NCI-H2196 (cell line): Measurements from ENCODE around the gene ZMYND15.

ENCODE experiments used
- DNase-seq: peaks from one replicate; lab custom pipeline; 2025; ENCODE audit not compliant: unreplicated experiment; lab: John Stamatoyannopoulos, UW

ZMYND15 gene

DNA sequence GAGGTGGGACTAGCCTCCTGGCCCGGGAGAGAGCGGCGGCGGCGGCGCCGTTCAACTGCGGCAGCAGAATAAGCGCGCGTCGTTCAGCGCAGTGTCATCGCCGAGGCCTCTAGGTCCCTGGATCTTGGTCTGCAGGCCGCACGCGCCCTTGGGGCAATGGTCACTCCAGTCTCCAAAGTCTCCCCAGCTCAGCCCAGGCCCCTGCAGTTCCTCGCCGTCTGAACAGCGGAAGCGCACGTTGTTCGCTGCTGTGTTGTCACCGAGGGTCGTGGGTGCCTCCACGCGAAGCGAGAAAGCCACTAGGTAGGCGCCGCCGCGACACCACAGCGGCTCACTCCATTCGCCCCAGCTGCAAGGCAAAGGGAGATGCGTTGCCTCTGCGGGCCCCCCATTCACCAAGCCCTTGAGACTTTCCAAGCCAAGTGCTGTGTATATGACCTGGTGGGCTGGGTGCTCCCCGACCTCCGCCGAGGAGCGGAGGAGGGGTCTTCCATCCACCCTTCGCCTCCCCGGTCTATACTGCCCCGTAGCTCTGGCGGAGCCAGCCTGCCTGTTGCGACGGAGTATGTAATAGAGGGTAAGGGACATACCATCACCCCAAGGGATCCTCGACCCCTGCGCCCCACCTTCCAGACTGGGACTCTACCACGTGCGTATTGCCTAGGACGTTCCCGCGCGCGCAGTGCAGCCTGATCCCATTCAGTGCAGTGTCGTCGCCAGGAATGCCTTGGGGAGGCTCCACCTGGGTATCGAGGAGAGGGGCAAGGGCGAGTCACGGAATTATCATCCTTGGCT, 45.9 kb downstream of the ZMYND15 start:
- peak; percentile 0 for DNase-seq

DNA sequence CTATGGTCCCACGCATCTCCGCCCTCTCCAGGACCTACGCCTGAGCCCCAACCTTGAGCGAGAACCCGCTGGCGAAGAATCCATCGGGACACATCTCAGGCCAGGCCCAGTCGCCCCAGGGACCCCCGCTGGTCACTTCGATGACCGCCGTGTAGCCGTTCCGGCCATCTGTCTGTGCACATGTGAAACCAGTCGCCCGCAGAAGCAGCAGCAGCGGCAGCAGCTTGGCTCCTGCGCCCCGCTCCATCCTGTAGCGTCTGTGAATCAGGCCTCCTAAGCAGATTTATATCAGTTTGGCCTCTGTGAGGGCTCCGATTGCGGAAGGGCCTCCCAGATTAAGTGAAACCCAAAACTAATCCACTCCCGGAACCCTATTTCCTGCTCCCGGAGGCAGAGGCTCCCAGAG, 46.5 kb downstream of the ZMYND15 start, which contains the start of gene VMO1:
Gene VMO1, minus strand, starts transcription at position 259 of the 406 bp plus-strand sequence. Its CDS starts 12 bp downstream, at position 247.
- DNase-seq: no peak

DNA sequence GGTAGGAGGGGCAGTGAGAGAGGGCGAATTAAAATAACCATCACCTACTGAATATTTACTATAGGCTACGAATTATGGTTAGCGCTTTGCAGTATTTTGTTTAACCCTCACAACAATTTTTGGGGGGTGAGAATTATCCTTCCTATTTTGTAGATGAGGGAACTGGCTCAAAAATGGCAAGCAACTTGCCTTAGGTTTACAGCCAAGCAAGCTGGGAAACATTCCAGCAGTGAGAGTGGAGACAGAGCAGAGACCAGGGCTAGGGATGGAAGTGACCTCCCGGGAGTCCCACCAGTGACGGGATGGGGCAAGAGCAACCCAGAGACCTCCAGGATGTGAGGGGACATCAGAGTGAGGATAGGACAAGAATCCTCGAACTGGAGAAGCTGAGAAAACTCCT, 46.9 kb downstream of the ZMYND15 start:
- DNase-seq: no peak

DNA sequence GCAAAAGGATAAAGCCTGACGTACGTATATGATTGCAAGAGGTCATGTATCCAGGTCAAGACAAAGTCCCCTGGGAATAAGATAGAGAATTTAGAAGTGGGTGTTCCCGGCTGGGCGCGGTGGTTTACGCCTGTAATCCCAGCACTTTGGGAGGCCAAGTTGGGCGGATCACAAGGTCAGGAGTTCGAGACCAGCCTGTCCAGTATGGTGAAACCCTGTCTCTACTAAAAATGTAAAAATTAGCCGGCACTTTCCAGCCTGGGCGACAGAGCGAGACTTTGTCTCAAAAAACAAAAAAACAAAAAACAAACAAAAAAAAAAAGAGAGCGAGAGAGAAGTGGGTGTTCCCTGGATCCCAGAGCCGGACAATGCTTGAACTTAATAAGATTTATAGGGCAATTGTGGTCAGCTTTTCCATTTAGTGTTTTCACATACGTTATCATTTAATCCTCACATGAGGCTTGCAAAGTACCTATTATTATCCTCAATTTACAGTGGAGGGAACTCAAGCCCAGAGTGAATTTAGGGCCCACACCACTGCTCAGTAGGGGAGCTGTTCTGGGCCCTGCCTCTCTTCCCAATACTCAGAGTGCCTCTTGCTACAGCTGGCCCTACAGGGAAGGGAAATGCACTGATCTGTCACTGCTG, 48.6 kb downstream of the ZMYND15 start:
- no peak for DNase-seq

DNA sequence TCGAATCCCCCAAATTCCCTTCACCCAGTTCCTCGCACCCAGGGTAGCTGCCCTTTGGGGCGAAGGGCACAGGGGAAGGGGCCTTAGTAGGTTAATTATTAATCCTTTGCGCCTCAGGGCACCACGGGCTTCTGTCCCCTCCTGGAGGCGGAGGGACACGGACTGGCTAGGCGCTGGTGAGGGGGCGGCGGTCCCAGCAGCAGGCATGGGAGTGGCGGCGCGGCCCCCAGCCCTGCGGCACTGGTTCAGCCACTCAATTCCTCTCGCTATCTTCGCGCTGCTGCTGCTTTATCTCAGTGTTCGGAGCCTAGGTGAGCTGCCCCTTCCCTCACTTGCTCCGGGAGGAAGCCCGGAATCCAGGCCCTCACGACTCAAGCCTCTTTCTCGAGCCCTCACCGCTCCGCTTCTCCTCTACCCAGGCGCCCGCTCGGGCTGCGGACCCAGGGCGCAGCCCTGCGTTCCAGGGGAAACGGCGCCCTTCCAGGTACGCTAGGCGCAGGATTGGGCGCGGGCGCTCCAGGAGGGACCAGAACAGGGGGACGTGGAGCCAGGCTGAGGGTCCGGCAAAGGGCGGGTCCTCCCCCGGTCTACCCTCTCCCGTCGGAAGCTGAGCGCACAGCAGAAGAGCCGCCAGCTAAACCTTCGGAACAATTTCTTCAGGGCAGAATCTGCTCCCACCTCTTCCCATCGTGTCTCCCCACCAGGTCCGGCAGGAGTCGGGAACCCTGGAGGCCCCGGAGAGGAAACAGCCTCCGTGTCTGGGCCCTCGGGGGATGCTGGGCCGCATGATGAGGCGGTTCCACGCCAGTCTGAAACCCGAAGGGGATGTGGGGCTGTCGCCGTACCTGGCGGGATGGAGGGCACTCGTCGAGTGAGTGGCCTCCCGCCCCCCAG, 49.4 kb downstream of the ZMYND15 start, which contains the start of gene GLTPD2:
Gene GLTPD2, plus strand, starts transcription at position 158 of the 894 bp plus-strand sequence. Its CDS starts 48 bp downstream, at position 206.
- no peak for DNase-seq

DNA sequence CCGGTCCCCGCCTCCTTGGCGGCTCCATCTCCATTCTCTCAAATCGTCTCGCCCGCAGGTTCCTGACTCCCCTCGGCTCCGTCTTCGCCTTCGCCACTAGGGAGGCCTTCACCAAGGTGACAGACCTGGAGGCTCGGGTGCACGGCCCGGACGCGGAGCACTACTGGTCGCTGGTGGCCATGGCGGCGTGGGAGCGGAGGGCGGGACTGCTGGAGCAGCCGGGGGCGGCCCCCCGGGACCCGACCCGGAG, 50.0 kb downstream of the ZMYND15 start:
- no peak for DNase-seq

DNA sequence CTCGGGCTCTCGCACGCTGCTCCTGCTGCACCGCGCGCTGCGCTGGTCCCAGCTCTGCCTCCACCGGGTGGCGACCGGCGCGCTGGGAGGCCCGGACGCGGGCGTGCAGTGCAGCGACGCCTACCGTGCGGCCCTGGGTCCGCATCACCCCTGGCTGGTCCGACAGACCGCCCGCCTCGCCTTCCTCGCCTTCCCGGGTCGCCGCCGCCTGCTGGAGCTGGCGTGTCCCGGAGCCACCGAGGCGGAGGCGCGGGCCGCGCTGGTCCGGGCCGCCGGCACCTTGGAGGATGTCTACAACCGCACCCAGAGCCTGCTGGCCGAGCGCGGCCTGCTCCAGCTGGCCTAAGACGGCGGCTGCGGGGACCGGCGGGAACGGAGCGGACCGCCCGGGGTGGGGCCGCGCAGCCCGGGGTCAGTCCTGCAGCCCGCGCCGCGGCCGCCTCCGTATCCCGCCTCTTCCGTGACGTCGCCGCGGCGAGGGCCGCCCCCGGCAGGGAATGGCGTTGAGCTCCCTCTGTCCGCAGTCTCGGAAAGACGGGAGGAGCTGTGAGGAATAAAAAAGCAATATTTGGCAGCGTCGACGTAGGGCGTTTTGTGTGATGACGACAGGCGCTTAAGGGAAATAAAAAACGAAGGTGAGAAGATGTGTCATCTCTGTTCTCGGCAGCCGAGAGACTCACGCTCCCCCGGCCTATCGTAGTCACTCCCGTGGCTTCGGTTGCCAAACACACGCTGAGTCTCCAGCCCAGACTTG, 50.5 kb downstream of the ZMYND15 start:
- DNase-seq: peak; percentile 73

DNA sequence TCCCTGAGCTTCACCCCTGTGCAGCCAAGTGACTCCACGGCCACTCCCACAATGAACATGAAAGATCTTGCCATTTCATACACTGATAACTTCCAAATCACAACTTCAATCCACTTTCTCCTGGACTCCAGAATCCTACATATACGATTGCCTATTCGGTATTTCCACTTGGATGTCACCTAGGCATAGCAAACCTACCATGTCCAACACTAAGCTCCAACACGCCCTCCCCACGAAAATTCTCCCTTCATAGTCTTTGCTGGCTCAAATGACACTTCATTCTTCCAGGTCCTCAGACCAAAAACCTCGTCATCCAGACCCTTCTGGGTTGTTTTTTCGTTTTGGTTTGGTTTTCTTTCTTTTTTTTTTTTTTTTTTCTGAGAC, 51.1 kb downstream of the ZMYND15 start:
- no peak for DNase-seq

DNA sequence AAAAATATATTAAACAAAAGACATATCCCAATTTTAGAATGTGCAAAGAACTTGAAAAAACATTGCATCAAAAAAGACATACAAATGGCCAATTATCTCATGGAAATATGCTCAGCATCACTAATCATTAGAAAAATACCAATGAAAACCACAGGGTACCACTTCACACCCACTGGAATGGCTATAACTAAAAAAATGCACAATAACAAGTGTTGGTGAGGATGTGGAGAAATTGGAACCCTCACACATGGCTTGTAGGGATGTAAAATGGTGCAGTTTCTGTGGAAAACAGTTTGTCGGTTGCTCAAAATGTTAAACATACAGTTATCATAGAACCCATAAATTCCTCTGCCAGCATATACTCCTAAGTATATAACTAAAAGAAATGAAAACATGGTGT, 55.5 kb downstream of the ZMYND15 start:
- no peak for DNase-seq
